ENCODE measurements around the gene TTLL11.

Gene TTLL11

GRCh38 chr9:122129969-122130368 lies 36.9 kb upstream of the TTLL11 start:
- no peak overlapping the region for H3K9ac ChIP-seq (ENCODE audit: low read depth, low read length, poor library complexity, severe bottlenecking)
- H3F3A ChIP-seq (ENCODE audit: low read depth): no peaks in the 10 kb centered on the region
- no peaks in the 10 kb centered on the region for H3K9me3 ChIP-seq (ENCODE audit: insufficient read depth, low read depth, low read length)
- no peaks in the 10 kb centered on the region for H3K9me2 ChIP-seq (replicated peaks; ENCODE audit: low read depth, low read length)
- no peak overlapping the region for H3K4me2 ChIP-seq (ENCODE audit: low read depth, low read length, poor library complexity, severe bottlenecking)
- no peak for TF ChIP-seq EZH2phosphoT487 (IDR thresholded peaks at IDR 0.05; ENCODE audit: borderline replicate concordance)
- TF ChIP-seq, protein P1, sequence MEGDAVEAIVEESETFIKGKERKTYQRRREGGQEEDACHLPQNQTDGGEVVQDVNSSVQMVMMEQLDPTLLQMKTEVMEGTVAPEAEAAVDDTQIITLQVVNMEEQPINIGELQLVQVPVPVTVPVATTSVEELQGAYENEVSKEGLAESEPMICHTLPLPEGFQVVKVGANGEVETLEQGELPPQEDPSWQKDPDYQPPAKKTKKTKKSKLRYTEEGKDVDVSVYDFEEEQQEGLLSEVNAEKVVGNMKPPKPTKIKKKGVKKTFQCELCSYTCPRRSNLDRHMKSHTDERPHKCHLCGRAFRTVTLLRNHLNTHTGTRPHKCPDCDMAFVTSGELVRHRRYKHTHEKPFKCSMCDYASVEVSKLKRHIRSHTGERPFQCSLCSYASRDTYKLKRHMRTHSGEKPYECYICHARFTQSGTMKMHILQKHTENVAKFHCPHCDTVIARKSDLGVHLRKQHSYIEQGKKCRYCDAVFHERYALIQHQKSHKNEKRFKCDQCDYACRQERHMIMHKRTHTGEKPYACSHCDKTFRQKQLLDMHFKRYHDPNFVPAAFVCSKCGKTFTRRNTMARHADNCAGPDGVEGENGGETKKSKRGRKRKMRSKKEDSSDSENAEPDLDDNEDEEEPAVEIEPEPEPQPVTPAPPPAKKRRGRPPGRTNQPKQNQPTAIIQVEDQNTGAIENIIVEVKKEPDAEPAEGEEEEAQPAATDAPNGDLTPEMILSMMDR (conservative IDR thresholded peaks at IDR 0.05; ENCODE audit: low read length): no peak
- no peaks in the 10 kb centered on the region for H3K79me2 ChIP-seq (ENCODE audit: insufficient read depth, low read length)
- H3K27me3 ChIP-seq (ENCODE audit: insufficient read depth, low read length, poor library complexity, severe bottlenecking): no peaks in the 10 kb centered on the region
- no peak overlapping the region for H3K4me3 ChIP-seq (ENCODE audit: low read length, poor library complexity, severe bottlenecking)
- no peaks in the 10 kb centered on the region for H3K36me3 ChIP-seq (ENCODE audit: insufficient read depth, low read length)
- peaks cover 4% of the 10 kb centered on the region for H3K4me1 ChIP-seq (ENCODE audit: insufficient read depth, low read length, poor library complexity, severe bottlenecking)
- H4K20me1 ChIP-seq (ENCODE audit: insufficient read depth, low read length, poor library complexity, severe bottlenecking): no peaks in the 10 kb centered on the region
- no peak overlapping the region for H2AFZ ChIP-seq (ENCODE audit: low read length)

DNA sequence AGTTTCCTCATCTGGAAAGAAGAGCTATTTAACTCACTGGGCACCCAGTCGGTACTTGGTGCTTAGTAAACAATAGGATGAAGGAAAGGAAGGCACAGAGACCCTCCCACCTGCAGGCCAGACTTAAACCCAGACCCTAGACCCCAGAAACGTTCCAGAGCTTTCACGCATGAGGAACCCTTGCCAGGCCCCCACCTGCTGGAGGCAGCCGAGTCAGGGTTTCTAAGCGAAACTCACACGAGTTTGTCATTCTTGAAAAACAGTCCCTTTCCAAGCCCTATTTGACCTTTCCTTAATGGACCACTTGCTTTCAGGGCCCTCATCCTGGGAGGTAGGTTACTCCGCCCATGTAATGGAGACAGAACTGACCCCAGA lies 35.8 kb upstream of the TTLL11 start:
- H3K36me3 ChIP-seq (ENCODE audit: insufficient read depth, low read length): no peaks in the 10 kb centered on the region
- no peaks in the 10 kb centered on the region for H3K27me3 ChIP-seq (ENCODE audit: insufficient read depth, low read length, poor library complexity, severe bottlenecking)
- peaks cover 4% of the 10 kb centered on the region for H3K4me1 ChIP-seq (ENCODE audit: insufficient read depth, low read length, poor library complexity, severe bottlenecking)
- no peaks in the 10 kb centered on the region for H3K9me3 ChIP-seq (ENCODE audit: insufficient read depth, low read depth, low read length)
- no peak overlapping the region for H3K4me3 ChIP-seq (ENCODE audit: low read length, poor library complexity, severe bottlenecking)
- no peak overlapping the region for H3K4me2 ChIP-seq (ENCODE audit: low read depth, low read length, poor library complexity, severe bottlenecking)
- no peaks in the 10 kb centered on the region for H3K79me2 ChIP-seq (ENCODE audit: insufficient read depth, low read length)
- TF ChIP-seq EZH2phosphoT487 (IDR thresholded peaks at IDR 0.05; ENCODE audit: borderline replicate concordance): no peak
- TF ChIP-seq, protein P1 (conservative IDR thresholded peaks at IDR 0.05; ENCODE audit: low read length): no peak
- H3F3A ChIP-seq (ENCODE audit: low read depth): no peaks in the 10 kb centered on the region
- no peak overlapping the region for H3K9ac ChIP-seq (ENCODE audit: low read depth, low read length, poor library complexity, severe bottlenecking)
- no peak overlapping the region for H2AFZ ChIP-seq (ENCODE audit: low read length)
- no peaks in the 10 kb centered on the region for H4K20me1 ChIP-seq (ENCODE audit: insufficient read depth, low read length, poor library complexity, severe bottlenecking)
- no peaks in the 10 kb centered on the region for H3K9me2 ChIP-seq (replicated peaks; ENCODE audit: low read depth, low read length)

DNA sequence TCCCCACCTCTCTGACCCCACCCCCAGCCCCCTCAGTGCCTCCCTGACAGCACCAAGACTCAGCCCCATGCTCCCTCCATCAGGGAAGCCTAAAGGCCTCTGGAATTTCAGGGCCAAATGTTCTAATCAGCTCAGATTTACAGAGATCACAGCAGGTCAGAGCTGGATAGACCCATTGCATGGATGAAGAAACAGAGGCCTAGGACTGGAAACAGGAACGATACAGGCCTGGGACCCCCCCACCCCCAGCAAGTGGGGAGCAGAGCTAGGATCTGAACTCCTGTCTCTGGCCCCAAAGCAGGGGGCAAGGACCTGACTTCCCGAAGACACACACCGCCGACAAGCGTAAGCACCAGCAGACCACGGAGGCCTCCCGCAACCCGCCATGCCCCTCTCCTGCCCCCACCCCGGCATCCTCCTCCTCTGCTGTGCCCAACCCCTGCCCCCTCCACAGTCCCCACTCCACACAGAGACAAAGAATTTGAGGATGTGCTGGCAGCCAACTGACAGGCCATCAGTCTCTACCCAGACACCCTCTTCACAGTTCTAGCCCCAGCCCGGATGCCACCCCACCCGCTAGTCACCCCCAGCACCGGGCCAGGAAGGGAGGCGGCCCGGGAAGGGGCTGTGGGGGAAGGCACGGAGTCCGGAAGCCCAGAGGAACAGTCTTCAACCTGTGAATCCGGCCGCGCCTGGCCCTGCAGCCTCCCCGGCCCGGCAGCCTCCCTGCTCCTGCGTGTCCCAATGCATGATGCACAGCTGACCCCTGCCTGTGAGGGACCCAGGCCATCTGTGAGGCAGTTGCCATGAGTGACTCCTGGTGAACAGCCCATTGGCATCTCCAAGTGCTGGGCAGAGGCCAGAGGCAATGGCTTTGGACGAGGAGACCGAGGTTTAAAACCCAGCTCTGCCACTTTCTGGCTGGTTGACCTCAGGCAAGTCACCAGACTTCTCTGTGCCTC lies 35.2 kb upstream of the TTLL11 start:
- no peaks in the 10 kb centered on the region for H3K9me3 ChIP-seq (ENCODE audit: insufficient read depth, low read depth, low read length)
- H3K4me3 ChIP-seq (ENCODE audit: low read length, poor library complexity, severe bottlenecking): no peak overlapping the region
- no peaks in the 10 kb centered on the region for H3K36me3 ChIP-seq (ENCODE audit: insufficient read depth, low read length)
- no peaks in the 10 kb centered on the region for H3K9me2 ChIP-seq (replicated peaks; ENCODE audit: low read depth, low read length)
- H3K4me1 ChIP-seq (ENCODE audit: insufficient read depth, low read length, poor library complexity, severe bottlenecking): peaks cover 4% of the 10 kb centered on the region
- no peaks in the 10 kb centered on the region for H3K27me3 ChIP-seq (ENCODE audit: insufficient read depth, low read length, poor library complexity, severe bottlenecking)
- TF ChIP-seq EZH2phosphoT487 (IDR thresholded peaks at IDR 0.05; ENCODE audit: borderline replicate concordance): no peak
- TF ChIP-seq, protein P1 (conservative IDR thresholded peaks at IDR 0.05; ENCODE audit: low read length): no peak
- no peaks in the 10 kb centered on the region for H4K20me1 ChIP-seq (ENCODE audit: insufficient read depth, low read length, poor library complexity, severe bottlenecking)
- no peaks in the 10 kb centered on the region for H3K79me2 ChIP-seq (ENCODE audit: insufficient read depth, low read length)
- H3K9ac ChIP-seq (ENCODE audit: low read depth, low read length, poor library complexity, severe bottlenecking): no peak overlapping the region
- no peak overlapping the region for H2AFZ ChIP-seq (ENCODE audit: low read length)
- no peaks in the 10 kb centered on the region for H3F3A ChIP-seq (ENCODE audit: low read depth)
- no peak overlapping the region for H3K4me2 ChIP-seq (ENCODE audit: low read depth, low read length, poor library complexity, severe bottlenecking)

All from Loucy (cell line).